ENCODE measurements around the gene NTRK3.

The NTRK3 gene

GRCh38 chr15:87944691-87945090 lies 311.8 kb downstream of the NTRK3 start:
- TF ChIP-seq CTCF (conservative IDR thresholded peaks at IDR 0.05): no peak
- H3K27ac ChIP-seq: no peak overlapping the region

DNA sequence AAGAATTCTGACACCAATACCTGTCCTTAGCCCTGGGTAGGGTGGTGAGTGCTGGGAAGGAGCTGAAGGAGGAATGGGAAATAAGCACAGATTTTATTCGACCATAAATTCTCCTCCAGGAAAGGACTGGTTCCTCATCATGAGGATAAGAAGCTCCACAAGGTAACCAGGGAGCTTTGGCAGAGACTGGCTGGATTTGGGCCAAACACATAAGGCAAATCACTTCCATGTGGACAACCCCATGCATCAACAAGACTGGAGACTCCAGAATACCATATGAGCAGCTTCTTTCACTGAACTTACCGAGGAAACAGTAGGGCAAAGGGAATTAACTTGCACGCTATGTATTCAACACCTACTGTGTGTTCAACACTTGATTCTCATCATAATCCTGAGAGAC lies 312.5 kb downstream of the NTRK3 start:
- H3K27ac ChIP-seq: no peak overlapping the region
- no peak for TF ChIP-seq CTCF (conservative IDR thresholded peaks at IDR 0.05)

GRCh38 chr15:87943626-87944025 lies 312.9 kb downstream of the NTRK3 start:
- TF ChIP-seq CTCF (conservative IDR thresholded peaks at IDR 0.05): no peak

DNA sequence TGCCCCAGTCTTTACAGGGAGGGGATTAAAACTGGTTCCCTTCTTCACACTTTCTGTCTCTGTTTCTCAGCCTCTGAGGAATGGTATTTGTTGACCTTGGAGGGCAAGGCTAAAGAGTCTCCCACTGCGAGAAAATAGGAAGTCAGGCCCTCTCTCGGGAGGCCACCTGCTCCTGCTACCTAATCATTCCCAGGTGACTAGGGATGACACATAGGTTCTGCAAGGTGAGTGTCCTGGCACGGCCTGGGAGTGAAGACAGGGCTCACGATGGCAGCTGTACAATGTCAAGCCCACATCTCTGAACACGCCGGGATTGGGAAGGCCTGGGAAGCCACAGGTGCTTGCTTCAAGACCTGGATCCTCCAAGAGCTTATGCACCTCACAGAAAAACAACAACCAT lies 314.2 kb downstream of the NTRK3 start:
- no peak for TF ChIP-seq CTCF (conservative IDR thresholded peaks at IDR 0.05)
- H3K27ac ChIP-seq: no peak overlapping the region

More at GRCh38 chr15:87943626-87944025, 312.9 kb downstream of the NTRK3 start:
- no peak overlapping the region for H3K27ac ChIP-seq

- TF ChIP-seq CTCF (conservative IDR thresholded peaks at IDR 0.05): no peak
- no peak overlapping the region for H3K27ac ChIP-seq
These were observed 314.9 kb downstream of the NTRK3 start for GRCh38 chr15:87941606-87942005.

DNA sequence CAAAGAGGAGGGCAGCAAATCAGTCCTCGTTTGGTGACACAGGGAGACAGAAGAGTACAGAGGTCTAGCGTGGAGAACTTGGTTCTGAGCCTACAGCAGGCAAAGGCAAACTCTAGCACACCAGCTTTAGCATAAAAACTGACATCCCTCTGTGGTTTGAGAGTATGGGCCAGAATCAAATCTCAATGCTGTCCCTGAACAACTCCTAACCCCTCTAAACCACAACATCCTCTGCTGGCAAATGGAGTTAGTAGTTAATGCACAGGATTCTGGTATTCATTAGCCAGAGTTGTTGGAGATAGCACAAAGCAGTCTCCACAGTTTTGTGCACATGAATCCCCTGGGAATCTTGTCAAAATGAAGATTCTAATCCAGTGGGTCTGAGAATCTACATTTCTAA lies 315.8 kb downstream of the NTRK3 start:
- no peak for TF ChIP-seq CTCF (conservative IDR thresholded peaks at IDR 0.05)
- no peak overlapping the region for H3K27ac ChIP-seq

DNA sequence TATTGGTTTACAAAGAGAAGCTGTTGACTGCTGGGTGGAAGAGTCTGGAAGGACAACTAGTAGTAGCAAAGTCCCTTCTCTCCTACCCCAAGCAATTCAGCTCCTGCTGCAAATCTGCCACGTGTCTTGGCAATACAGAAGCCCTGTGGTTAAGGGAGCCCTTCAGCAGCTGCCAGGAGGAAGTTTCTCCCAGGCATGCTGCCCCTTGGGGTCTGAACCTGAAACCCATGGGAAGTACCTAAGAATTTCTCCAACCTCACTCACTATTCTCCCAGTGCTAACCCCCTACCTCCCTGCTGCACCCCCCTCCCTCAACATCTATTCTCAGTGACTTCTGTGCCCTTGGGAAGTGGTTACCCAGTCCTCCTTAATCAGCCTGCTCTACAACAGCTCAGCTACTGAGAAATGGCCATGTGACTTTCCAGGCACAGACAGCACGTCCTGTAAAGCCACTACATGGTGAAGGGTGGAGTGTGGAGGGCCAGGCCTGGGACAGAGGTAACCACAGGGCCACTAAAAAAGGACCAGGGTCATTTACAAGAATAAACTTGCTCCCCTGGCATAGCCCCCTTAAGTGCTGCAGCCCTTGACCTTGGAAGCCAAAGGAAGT lies 316.6 kb downstream of the NTRK3 start:
- H3K27ac ChIP-seq: no peak overlapping the region
- TF ChIP-seq CTCF (conservative IDR thresholded peaks at IDR 0.05): no peak

All from VCaP (cell line).